Upper lobe of left lung (tissue), 4 donors: ENCODE results near the gene KPNA6.

Experiments
- EP300 ChIP-seq, 4 donors: sonication (generic); formaldehyde crosslinking; IDR thresholded peaks; one replicate each; pipeline ENCODE4 v1.5.1; 2017; ENCODE audit warnings: antibody characterized with exemption in 4 of 4, control low read depth in 2 of 4
- TF ChIP-seq, protein P1 (sequence below), 6 experiments: fragments of 450-650 bp in 4 of 6; fragments of 200-600 bp in 2 of 6; sonication (generic) in 2 of 6; IDR thresholded peaks; one replicate each; pipeline ENCODE4 v1.5.1; 2016 to 2019; ENCODE audit warnings: antibody characterized with exemption in 6 of 6

DNA sequence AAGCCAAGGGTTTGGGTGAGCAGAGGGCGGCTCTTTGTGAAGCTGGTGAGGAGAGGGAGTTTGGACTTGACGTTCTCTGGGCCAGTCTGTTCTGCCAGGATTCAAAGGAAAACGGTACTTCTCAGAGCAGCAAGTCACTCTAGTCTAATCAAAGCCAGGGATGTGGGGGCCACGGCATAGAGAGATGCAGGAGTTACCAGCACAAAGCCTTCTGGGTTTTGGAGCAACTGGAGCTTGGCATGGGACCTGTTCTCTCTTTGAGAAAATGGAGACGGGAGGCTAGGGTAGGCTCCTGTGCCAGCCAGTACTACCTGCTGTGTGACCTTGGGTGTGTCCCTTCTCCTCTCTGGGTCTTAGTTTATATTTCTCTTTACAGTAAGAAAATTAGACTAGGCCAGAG lies 73.7 kb downstream of the KPNA6 start:
- no peak for TF ChIP-seq EP300 (IDR thresholded peaks at IDR 0.05)
- TF ChIP-seq, protein P1, sequence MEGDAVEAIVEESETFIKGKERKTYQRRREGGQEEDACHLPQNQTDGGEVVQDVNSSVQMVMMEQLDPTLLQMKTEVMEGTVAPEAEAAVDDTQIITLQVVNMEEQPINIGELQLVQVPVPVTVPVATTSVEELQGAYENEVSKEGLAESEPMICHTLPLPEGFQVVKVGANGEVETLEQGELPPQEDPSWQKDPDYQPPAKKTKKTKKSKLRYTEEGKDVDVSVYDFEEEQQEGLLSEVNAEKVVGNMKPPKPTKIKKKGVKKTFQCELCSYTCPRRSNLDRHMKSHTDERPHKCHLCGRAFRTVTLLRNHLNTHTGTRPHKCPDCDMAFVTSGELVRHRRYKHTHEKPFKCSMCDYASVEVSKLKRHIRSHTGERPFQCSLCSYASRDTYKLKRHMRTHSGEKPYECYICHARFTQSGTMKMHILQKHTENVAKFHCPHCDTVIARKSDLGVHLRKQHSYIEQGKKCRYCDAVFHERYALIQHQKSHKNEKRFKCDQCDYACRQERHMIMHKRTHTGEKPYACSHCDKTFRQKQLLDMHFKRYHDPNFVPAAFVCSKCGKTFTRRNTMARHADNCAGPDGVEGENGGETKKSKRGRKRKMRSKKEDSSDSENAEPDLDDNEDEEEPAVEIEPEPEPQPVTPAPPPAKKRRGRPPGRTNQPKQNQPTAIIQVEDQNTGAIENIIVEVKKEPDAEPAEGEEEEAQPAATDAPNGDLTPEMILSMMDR (IDR thresholded peaks at IDR 0.05): no peak
